ENCODE measurements around the gene CSF2.

DNA sequence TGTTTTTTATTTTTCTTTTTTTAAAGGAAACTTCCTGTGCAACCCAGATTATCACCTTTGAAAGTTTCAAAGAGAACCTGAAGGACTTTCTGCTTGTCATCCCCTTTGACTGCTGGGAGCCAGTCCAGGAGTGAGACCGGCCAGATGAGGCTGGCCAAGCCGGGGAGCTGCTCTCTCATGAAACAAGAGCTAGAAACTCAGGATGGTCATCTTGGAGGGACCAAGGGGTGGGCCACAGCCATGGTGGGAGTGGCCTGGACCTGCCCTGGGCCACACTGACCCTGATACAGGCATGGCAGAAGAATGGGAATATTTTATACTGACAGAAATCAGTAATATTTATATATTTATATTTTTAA is 2.1 kb downstream of the CSF2 start:
- TF ChIP-seq EP300 (IDR thresholded peaks at IDR 0.05): no peak
- TF ChIP-seq, protein P1, sequence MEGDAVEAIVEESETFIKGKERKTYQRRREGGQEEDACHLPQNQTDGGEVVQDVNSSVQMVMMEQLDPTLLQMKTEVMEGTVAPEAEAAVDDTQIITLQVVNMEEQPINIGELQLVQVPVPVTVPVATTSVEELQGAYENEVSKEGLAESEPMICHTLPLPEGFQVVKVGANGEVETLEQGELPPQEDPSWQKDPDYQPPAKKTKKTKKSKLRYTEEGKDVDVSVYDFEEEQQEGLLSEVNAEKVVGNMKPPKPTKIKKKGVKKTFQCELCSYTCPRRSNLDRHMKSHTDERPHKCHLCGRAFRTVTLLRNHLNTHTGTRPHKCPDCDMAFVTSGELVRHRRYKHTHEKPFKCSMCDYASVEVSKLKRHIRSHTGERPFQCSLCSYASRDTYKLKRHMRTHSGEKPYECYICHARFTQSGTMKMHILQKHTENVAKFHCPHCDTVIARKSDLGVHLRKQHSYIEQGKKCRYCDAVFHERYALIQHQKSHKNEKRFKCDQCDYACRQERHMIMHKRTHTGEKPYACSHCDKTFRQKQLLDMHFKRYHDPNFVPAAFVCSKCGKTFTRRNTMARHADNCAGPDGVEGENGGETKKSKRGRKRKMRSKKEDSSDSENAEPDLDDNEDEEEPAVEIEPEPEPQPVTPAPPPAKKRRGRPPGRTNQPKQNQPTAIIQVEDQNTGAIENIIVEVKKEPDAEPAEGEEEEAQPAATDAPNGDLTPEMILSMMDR (IDR thresholded peaks at IDR 0.05): no peak

Measured in esophagus muscularis mucosa (tissue), 3 donors.